Subcutaneous adipose tissue (tissue), 4 donors: ENCODE results near the gene PIK3C3. TPM values are rescaled to one million over a fixed set of nuclear protein-coding genes. Genes with fewer than 3 reads are reported as not detected.

Source experiments
- total RNA-seq, 4 donors: library from RNA; depleted of rRNA; stranded (reverse); fragments of >200 nt; gene quantifications; one replicate each; pipeline ENCODE4 v1.1.0, GENCODE V29; 2016
- TF ChIP-seq, protein P1 (sequence below): fragments of 450-650 bp; IDR thresholded peaks from one replicate; pipeline ENCODE4 v1.5.1; 2016; ENCODE audit warnings: low read depth, mild to moderate bottlenecking, control low read depth, antibody characterized with exemption, moderate library complexity

The PIK3C3 gene
- total RNA-seq, 4 donors from 2014 or later = 41.1 to 60.1 (median 47.6) TPM

DNA sequence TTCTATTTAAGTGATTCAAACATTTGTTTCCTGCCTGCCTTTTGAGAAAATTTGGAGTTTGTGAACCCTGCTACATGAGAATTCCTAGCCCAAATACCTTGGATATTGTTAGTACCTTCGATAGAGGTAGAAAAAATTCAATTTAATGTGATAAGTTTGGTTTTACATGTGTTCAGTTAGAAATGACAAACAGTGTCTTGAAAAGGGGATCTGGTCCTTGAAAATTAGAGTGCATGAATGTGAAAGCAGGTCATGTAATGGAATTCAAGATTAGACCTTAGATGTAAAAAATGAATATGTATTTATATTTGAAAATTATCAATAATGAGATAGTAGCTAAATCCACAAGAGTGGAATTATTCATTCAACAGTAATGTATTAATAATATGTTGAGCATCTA, 70.5 kb downstream of the PIK3C3 start:
- TF ChIP-seq, protein P1, sequence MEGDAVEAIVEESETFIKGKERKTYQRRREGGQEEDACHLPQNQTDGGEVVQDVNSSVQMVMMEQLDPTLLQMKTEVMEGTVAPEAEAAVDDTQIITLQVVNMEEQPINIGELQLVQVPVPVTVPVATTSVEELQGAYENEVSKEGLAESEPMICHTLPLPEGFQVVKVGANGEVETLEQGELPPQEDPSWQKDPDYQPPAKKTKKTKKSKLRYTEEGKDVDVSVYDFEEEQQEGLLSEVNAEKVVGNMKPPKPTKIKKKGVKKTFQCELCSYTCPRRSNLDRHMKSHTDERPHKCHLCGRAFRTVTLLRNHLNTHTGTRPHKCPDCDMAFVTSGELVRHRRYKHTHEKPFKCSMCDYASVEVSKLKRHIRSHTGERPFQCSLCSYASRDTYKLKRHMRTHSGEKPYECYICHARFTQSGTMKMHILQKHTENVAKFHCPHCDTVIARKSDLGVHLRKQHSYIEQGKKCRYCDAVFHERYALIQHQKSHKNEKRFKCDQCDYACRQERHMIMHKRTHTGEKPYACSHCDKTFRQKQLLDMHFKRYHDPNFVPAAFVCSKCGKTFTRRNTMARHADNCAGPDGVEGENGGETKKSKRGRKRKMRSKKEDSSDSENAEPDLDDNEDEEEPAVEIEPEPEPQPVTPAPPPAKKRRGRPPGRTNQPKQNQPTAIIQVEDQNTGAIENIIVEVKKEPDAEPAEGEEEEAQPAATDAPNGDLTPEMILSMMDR = no peak

DNA sequence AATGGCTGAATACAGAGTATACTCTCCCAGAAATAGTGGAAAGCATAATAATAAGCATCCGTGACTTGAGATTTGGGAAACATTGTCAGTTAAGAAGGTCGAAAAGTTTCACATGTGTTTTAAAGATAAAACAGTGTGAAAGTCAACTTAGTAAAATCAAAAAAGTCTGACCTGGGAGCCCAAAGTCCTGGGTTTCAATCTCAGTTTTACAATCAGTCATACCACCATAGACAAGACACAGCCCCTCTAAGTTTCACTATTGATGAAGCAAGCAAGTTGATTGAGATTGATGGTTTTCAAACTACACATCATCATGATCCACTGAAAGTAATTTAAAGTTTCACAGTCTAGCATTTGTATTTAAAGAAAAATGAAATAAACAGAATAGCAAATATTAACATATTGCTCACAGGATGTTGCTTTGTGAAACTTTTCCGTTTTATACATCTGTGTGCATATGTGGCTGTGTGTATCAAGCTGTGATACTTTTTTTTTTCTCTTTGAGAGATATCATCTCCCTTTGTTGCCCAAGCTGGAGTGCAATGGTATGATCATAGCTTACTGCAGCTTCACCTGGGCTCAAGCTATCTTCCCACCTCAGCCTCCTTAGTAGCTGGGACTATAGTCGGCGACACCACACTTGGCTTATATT, 71.1 kb downstream of the PIK3C3 start:
- TF ChIP-seq, protein P1 = no peak

DNA sequence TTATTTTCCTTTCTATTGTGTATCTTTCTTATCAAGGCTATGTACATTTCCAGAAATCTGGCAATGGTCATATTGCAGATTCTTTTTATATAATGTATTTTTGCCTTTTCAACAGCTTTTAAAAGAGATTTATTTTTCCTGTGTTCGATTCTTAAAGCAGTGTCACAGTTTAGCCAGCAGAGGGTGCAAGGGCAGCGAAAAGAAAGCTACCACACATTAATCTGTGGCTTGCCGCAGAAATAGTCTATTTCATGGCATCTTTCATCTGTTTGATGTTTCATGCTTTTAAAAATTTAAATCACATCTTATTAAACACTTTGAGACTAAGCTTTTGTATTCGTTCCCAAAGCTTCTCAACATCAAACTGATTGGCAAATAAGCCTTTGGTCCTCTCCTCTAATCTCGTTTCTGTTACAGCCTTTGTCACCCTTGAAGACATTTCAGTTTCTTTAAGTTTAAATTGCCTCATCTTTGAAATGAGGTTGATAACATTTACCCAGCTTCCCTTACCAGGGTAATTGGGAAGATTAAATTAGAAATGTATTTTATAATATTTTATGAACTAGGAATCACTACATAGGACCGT, 73.3 kb downstream of the PIK3C3 start:
- TF ChIP-seq, protein P1 = no peak

DNA sequence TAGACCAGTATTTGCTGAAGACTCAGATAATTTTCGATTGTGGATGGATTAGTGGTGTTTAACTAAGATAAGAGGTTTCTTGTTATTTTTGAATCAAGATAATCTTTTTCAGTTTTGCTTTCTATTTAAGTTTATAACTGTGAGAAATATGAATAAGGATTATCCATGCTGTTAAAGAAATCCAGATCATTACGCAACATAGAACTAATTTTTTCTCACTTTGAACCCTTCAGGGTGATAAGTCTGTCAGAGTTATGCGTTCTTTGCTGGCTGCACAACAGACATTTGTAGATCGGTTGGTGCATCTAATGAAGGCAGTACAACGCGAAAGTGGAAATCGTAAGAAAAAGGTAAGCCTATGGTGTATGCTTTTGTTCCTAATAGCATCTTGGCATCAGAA, 74.1 kb downstream of the PIK3C3 start:
- TF ChIP-seq, protein P1 = no peak

DNA sequence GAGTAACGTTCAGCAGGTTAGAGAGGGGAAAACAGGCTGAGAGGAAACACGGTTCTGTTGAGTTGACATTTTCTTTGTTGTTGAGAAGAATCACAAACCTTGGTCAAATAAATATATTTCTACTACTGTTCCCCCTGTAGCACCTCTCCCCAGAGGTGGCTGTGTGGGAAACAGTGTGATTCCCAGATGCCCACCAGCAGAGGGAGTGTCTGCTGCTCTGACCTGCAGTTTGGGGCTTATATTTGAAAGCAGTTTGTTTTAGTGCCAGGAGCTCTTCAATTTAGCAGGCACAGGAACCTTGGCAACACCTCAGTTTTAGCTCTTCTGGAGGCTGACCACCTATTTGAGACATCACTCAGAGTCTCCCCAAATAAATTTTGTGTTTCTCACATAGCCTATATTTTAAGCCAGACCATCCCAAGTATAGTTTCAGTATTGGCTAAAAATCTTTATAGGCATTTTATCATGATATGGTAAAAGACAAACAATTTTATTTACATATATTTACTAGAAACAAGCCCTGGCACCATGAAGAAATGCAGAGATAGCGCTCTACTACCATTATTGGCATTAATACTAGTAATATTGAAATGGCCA, 75.7 kb downstream of the PIK3C3 start:
- TF ChIP-seq, protein P1 = no peak

DNA sequence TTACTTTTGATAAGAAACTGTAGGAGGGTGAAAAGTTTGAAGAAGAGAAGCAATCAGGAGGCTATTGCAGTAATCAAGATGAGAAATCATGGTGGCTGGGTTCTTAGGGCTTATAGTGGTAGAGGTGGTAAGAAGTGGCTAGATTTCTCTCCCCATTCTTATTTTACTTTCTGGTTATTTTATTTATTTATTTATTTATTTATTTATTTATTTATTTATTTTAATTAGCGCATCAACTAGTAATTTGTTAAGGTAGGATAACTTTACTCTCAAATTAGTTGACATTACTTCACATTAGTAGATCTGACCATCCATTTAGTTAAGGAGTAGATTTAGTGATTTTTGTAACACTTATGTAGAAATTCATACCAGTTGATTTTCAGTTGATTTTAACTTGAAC, 77.4 kb downstream of the PIK3C3 start:
- TF ChIP-seq, protein P1 = no peak

DNA sequence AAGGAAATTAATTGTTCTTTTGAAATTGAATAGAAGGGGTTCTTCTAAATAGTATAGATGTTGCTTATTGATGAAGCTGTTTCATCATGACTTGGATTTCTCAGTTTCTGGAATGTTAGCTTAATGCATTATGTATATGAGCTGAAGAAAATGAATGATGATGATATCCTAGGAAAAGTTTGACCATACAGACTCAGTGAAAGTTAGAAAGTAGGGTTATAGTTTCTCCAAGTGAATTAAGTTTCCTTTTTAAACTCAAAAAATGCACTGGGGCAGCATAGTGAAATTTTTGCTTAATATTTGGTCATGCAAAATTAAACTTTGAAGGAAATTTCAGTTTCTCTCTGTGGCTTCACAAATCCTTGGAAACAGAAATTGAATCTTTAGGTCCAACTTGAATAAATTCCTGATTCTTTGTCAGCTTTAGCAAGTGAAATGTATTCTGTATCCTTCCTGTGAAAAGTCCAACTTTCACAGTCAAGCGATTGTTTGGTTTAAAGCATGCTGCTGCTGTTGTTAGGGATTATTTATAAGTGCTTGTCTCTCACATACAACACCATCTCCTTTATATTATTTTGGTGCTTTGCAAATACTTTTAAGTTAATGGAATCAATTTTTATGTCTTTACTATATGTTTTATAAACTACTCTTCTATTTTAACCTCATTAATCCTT, 78.2 kb downstream of the PIK3C3 start:
- TF ChIP-seq, protein P1 = no peak
